Ovary (tissue), 3 donors: ENCODE measurements around the gene COMP.

Source experiments
- CTCF ChIP-seq, 3 donors: fragments of 450-650 bp in 2 of 3; fragments of 200-600 bp in 1 of 3; IDR thresholded peaks; one replicate each; pipeline versions ENCODE4 v1.5.1 to v1.8.0; 2016 to 2022; ENCODE audit warnings: antibody characterized with exemption in 3 of 3, mild to moderate bottlenecking in 1 of 3
- EP300 ChIP-seq: sonication (generic); formaldehyde crosslinking; IDR thresholded peaks from one replicate; pipeline ENCODE4 v1.6.1; 2017; ENCODE audit warnings: antibody characterized with exemption
- POLR2A ChIP-seq: fragments of 450-650 bp; IDR thresholded peaks from one replicate; pipeline ENCODE4 v1.6.1; 2017; ENCODE audit warnings: antibody characterized with exemption, mild to moderate bottlenecking, moderate library complexity
- donor health status: DM: no; HTN: no; CAD: no.

- TF ChIP-seq CTCF (IDR thresholded peaks at IDR 0.05) (no peak), POLR2A (no peak), EP300 (no peak)
Observed at GRCh38 chr19:18775586-18776287, 15.4 kb downstream of the COMP start.
